CD8-positive, alpha-beta memory T cell (primary cell): ENCODE results near the gene DRD1. TPM values are rescaled to one million over a fixed set of nuclear protein-coding genes. Genes with fewer than 3 reads are reported as not detected.
A peak's percentile ranks its signal among the peaks of the same experiment; 100 is the strongest.
"Not testable (repeated sequence)": the region's sequence is repeated elsewhere in the genome, so short reads cannot be mapped to it uniquely, and the experiment has no call there.

Experiments
- CTCF ChIA-PET: fragments of 350-600 bp; sonication (Branson Sonifier 250); formaldehyde crosslinking; loops from one replicate; lab custom pipeline; 2021; ENCODE audit warnings: antibody characterized with exemption; lab: Charles Lee
- POLR2A ChIA-PET: fragments of 350-600 bp; sonication (Branson Sonifier 250); formaldehyde crosslinking; loops from one replicate; lab custom pipeline; 2021; ENCODE audit warnings: antibody characterized with exemption; lab: Charles Lee
- DNase-seq, 5 donors: peaks; one replicate each; pipeline versions ENCODE4 v3.0.0 to v3.0.0-alpha.2; 2020 to 2022; ENCODE audit warnings: mixed read lengths in 1 of 5
- H3K27ac ChIP-seq: one replicate; pipeline ENCODE4 v1.7.0; 2013; ENCODE audit warnings: low read depth, mild to moderate bottlenecking, low read length, moderate library complexity
- H3K27me3 ChIP-seq: 2 replicates; pipeline ENCODE4 v1.7.0; 2013; ENCODE audit warnings: low read length, mild to moderate bottlenecking; ENCODE audit not compliant: insufficient read depth, poor library complexity, severe bottlenecking
- H3K36me3 ChIP-seq: 2 replicates; pipeline ENCODE4 v1.7.0; 2013; ENCODE audit warnings: mild to moderate bottlenecking, low read length, moderate library complexity; ENCODE audit not compliant: insufficient read depth
- H3K4me1 ChIP-seq: 2 replicates; pipeline ENCODE4 v1.7.0; 2013; ENCODE audit warnings: mild to moderate bottlenecking, low read length, moderate library complexity; ENCODE audit not compliant: insufficient read depth
- H3K4me3 ChIP-seq: 2 replicates; pipeline ENCODE4 v1.7.0; 2013; ENCODE audit warnings: mild to moderate bottlenecking, low read length
- H3K9me3 ChIP-seq: 2 replicates; pipeline ENCODE4 v1.7.0; 2013; ENCODE audit warnings: mild to moderate bottlenecking, low read length
- H3K27ac Mint-ChIP-seq, 8 donors: one replicate each; pipeline ENCODE4 v1.8.0; 2020 to 2021; ENCODE audit warnings: mixed read lengths in 8 of 8, mild to moderate bottlenecking in 6 of 8, inconsistent platforms in 3 of 8, moderate library complexity in 3 of 8
- H3K27me3 Mint-ChIP-seq, 2 donors: one replicate each; pipeline ENCODE4 v1.8.0; 2020 to 2021; ENCODE audit warnings: mixed read lengths in 2 of 2, mild to moderate bottlenecking in 1 of 2, moderate library complexity in 1 of 2
- H3K36me3 Mint-ChIP-seq, 3 donors: one replicate each; pipeline ENCODE4 v1.8.0; 2020 to 2021; ENCODE audit warnings: mixed read lengths in 3 of 3, inconsistent platforms in 1 of 3, mild to moderate bottlenecking in 1 of 3
- H3K4me1 Mint-ChIP-seq, 3 donors: one replicate each; pipeline ENCODE4 v1.8.0; 2020 to 2021; ENCODE audit warnings: mixed read lengths in 3 of 3, inconsistent platforms in 1 of 3, mild to moderate bottlenecking in 1 of 3
- H3K4me3 Mint-ChIP-seq, 7 donors: one replicate each; pipeline ENCODE4 v1.8.0; 2020 to 2021; ENCODE audit warnings: mixed read lengths in 7 of 7, mild to moderate bottlenecking in 6 of 7, moderate library complexity in 4 of 7, inconsistent platforms in 2 of 7
- H3K9me3 Mint-ChIP-seq, 5 donors: one replicate each; pipeline ENCODE4 v1.8.0; 2020 to 2022; ENCODE audit warnings: mixed read lengths in 5 of 5, mild to moderate bottlenecking in 3 of 5, moderate library complexity in 2 of 5, inconsistent platforms in 1 of 5
- polyA plus RNA-seq: library from polyadenylated mRNA; unstranded; fragments of 300-500 nt; fragmentation: Illumina TruSeq; gene quantifications from one replicate; pipeline ENCODE4 v1.2.3, GENCODE V29; 2021
- total RNA-seq, 2 experiments: library from RNA; stranded (reverse); gene quantifications; one replicate each; pipeline ENCODE4 v1.2.3, GENCODE V29; 2021

DRD1 gene
- total and polyA plus RNA-seq, 3 experiments from 2014 or later: not detected

DNA sequence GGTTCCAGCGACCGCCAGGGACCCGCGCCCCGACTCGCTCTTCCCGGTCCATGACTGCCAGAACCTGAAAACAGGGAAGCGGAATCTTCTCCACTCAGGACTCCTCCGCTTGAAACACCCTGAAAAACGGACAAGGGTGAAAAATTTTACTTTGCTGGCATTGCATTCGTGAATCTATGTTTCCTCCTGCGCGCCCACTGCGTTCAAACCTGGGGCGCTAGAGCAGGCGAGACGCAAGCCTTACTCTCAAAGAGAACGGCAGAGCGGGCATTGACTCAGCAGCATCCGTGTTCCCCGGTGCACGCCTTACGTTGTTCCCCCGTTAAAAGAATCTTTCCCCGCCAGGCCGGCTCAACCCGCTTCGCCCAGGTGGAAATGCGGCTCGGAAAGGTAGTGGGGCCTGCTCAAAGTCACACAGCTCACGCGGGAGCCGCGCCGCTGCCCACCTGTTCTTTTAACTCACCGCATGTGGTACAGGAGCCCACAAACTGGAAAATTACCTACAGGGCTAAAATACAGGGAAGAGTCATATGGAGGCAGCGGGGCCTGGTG lies 999 bp upstream of the DRD1 start:
- H3K36me3 ChIP-seq: no peaks in the 10 kb centered on the region
- Mint-ChIP-seq H3K4me3 (peak overlapping the region in 6 of 7 donors; percentile 67 to 76 (median 70)), H3K9me3 (no peaks in the 10 kb centered on the region), H3K27me3 (peaks cover 27 to 68% of the 10 kb centered on the region in 2 donors), H3K36me3 (no peaks in the 10 kb centered on the region), H3K4me1 (peaks cover 6 to 9% (median 6%) of the 10 kb centered on the region in 3 donors), H3K27ac (peak overlapping the region in 1 of 8 donors; percentile 28)
- DNase-seq: no peak
- no peak overlapping the region for H3K4me3 ChIP-seq
- no peak overlapping the region for H3K27ac ChIP-seq
- no peaks in the 10 kb centered on the region for H3K9me3 ChIP-seq
- no peaks in the 10 kb centered on the region for H3K4me1 ChIP-seq
- POLR2A ChIA-PET: no interaction called here
- peaks cover 29% of the 10 kb centered on the region for H3K27me3 ChIP-seq
- CTCF ChIA-PET: interaction anchor here (1.3 to 1.7 kb wide), 3 partner anchors 20 to 102 kb away, joined by 3 to 5 read pairs (median 3); no protein-coding TSS in a partner anchor

DNA sequence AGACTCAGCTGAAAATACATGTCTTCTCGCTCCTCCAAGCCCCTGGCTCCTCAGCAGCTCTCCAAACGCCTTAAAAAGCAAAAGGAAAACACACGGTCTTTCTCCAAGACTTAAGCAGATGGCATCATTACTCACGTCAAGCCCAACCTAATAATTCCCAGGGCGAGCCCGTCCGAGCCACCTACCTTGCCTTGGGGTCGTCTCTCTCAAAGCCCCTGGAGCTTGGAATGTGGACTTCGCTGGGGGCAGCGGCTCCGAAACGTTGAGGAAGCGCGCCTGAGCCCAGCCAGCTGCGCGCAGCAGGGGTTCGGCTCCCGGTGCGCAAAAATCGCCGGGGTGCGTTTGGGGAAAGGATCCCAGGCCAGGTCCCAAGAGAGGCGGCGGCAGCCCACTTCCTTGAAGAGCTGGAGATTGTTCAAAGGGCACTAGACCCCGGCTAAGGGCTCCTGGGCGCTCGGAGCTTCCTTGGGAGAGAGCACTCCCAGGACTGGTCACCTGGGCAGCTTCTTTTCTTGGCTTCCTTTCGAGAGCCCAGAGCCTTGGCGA lies 395 bp downstream of the DRD1 start:
- no peaks in the 10 kb centered on the region for H3K4me1 ChIP-seq
- no peak overlapping the region for H3K4me3 ChIP-seq
- peaks cover 26 to 73% of the 10 kb centered on the region in 2 donors for H3K27me3 Mint-ChIP-seq
- CTCF ChIA-PET: interaction anchor here (0.7 to 1.4 kb wide), 5 partner anchors 11 to 103 kb away, joined by 3 to 4 read pairs (median 3); partner anchors contain the start of gene SFXN1
- peak overlapping the region in 1 of 8 donors; percentile 57 for H3K27ac Mint-ChIP-seq
- DNase-seq: no peak
- peaks cover 6 to 9% (median 6%) of the 10 kb centered on the region in 3 donors for H3K4me1 Mint-ChIP-seq
- H3K4me3 Mint-ChIP-seq: peak overlapping the region in 5 of 7 donors; percentile 15 to 44 (median 24)
- no peaks in the 10 kb centered on the region for H3K36me3 Mint-ChIP-seq
- H3K9me3 ChIP-seq: no peaks in the 10 kb centered on the region
- H3K36me3 ChIP-seq: no peaks in the 10 kb centered on the region
- POLR2A ChIA-PET: interaction anchor here (0.6 kb wide), 1 partner anchor 35 kb away, joined by 3 read pairs; the partner anchor contains the start of gene SFXN1
- peaks cover 29% of the 10 kb centered on the region for H3K27me3 ChIP-seq
- H3K27ac ChIP-seq: no peak overlapping the region
- no peaks in the 10 kb centered on the region for H3K9me3 Mint-ChIP-seq

DNA sequence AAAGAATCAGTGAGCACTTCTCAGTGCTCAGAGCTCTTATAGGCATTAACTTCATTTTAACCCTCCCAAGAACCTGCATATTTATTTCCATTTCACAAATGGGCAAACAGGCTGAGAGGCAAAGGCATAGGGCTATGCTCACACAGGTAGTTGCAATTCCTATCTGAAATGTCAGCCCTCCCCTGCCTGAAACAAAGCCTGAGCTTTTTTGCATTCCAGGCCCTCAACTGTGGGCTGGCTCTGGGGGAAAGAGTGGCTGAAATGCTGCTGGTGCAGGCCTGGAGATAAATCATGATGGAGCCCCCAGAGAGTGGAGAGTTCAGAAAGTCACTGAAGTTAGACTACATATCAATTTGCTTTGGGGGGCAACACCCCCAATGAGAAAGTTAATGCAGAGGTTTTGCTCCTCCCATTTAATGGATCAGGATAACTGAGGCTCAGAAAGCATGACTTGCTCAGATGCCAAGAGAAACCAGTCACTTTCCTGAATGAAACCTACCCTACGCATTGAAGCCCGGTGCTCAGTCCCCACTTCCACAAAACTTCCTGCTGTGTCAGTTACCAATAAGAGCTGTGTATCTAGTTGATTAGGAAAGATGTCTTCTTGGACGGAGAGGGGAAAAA lies 5.6 kb downstream of the DRD1 start:
- ChIA-PET POLR2A (no interaction called here), CTCF (no interaction called here)
- peak overlapping the region in 1 of 7 donors; percentile 25 for H3K4me3 Mint-ChIP-seq
- Histone ChIP-seq H3K4me1 (no peaks in the 10 kb centered on the region), H3K27ac (no peak overlapping the region), H3K36me3 (no peaks in the 10 kb centered on the region), H3K4me3 (no peak overlapping the region), H3K27me3 (peaks cover 9% of the 10 kb centered on the region), H3K9me3 (no peaks in the 10 kb centered on the region)
- no peaks in the 10 kb centered on the region for H3K9me3 Mint-ChIP-seq
- no peak for DNase-seq
- peaks cover 19 to 59% of the 10 kb centered on the region in 2 donors for H3K27me3 Mint-ChIP-seq
- H3K27ac Mint-ChIP-seq: no peak overlapping the region
- no peaks in the 10 kb centered on the region for H3K36me3 Mint-ChIP-seq
- H3K4me1 Mint-ChIP-seq: peaks cover 0 to 1% (median under 1%) of the 10 kb centered on the region in 3 donors

DNA sequence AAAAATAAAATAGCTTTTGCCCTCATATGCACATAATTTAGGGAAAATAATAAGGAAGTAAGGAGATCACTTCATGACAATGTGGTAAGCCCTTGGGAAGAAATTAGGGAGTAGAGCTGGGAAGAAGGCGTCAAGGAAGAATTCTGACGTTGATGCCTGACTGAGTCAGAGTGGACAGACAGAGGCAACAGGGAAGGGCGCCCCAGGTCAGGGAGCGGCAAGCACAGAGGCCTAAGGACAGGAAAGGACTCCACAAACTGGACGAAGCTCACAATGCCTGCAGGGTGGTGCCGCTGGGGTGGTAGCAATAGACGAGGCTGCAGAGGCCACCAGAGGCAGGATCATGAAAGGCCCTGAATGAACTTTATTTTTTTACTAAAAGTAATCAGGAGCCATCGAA lies 7.6 kb downstream of the DRD1 start:
- peaks cover under 1% of the 10 kb centered on the region for H3K27me3 ChIP-seq
- no peaks in the 10 kb centered on the region for H3K9me3 ChIP-seq
- no peaks in the 10 kb centered on the region for H3K36me3 ChIP-seq
- no peaks in the 10 kb centered on the region for H3K4me1 Mint-ChIP-seq
- ChIA-PET POLR2A (no interaction called here), CTCF (no interaction called here)
- DNase-seq: no peak
- no peak overlapping the region for H3K4me3 Mint-ChIP-seq
- peaks cover 10 to 39% of the 10 kb centered on the region in 2 donors for H3K27me3 Mint-ChIP-seq
- no peaks in the 10 kb centered on the region for H3K4me1 ChIP-seq
- H3K27ac ChIP-seq: no peak overlapping the region
- no peak overlapping the region for H3K4me3 ChIP-seq
- no peak overlapping the region for H3K27ac Mint-ChIP-seq
- no peaks in the 10 kb centered on the region for H3K9me3 Mint-ChIP-seq
- no peaks in the 10 kb centered on the region for H3K36me3 Mint-ChIP-seq

DNA sequence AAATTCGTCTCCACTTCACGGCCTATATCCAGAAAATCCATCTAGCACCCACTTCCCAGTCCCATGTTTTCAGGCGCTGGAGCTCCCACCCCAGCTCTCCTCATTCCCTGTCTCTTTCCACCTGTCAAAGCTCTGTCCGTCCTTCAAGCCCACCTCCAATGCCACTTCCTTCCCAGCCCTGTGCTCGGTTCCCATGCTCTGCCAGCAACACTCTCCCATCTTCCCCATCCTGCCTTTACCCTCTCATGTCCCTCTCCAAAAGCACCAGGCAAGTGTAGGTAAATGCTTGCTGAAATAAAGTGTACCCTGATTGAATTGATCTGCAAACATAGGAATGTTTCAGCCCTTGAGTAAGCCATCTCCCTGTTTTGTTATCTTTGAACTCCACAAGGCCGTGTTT lies 9.2 kb downstream of the DRD1 start:
- ChIA-PET CTCF (no interaction called here), POLR2A (no interaction called here)
- H3K36me3 Mint-ChIP-seq: no peaks in the 10 kb centered on the region
- peaks cover 15 to 28% of the 10 kb centered on the region in 2 donors for H3K27me3 Mint-ChIP-seq
- Histone ChIP-seq H3K27ac (no peak overlapping the region), H3K4me3 (no peak overlapping the region), H3K9me3 (no peaks in the 10 kb centered on the region), H3K36me3 (no peaks in the 10 kb centered on the region), H3K27me3 (no peaks in the 10 kb centered on the region), H3K4me1 (no peaks in the 10 kb centered on the region)
- H3K27ac Mint-ChIP-seq: no peak overlapping the region
- no peaks in the 10 kb centered on the region for H3K9me3 Mint-ChIP-seq
- no peaks in the 10 kb centered on the region for H3K4me1 Mint-ChIP-seq
- no peak for DNase-seq
- H3K4me3 Mint-ChIP-seq: no peak overlapping the region

DNA sequence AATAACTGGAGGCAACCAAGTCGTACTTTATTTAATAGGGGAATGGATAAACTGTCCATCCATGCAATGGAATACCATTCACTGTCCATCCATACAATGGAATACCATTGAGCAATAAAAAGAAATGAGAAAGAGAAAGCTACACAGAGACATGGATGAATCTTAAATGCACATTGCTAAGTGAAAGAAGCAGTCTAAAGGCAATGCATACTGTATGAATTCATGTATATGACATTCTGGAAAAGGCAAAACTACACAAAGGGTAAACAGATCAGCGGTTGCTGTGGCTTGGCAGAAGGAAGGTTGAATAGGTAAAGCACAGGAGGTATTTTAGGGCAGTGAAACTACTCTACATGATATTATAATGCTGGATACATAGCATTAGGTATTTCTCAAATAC lies 16.2 kb downstream of the DRD1 start:
- Histone ChIP-seq H3K36me3 (no peaks in the 10 kb centered on the region), H3K4me1 (no peaks in the 10 kb centered on the region), H3K27me3 (no peaks in the 10 kb centered on the region), H3K4me3 (no peak overlapping the region), H3K27ac (no peak overlapping the region), H3K9me3 (no peaks in the 10 kb centered on the region)
- H3K36me3 Mint-ChIP-seq: no peaks in the 10 kb centered on the region
- peaks cover 0 to 7% (median 4%) of the 10 kb centered on the region in 5 donors for H3K9me3 Mint-ChIP-seq
- ChIA-PET CTCF (no interaction called here), POLR2A (no interaction called here)
- peaks cover 19 to 48% of the 10 kb centered on the region in 2 donors for H3K27me3 Mint-ChIP-seq
- no peak overlapping the region for H3K4me3 Mint-ChIP-seq
- H3K27ac Mint-ChIP-seq: no peak overlapping the region
- DNase-seq: no peak
- no peaks in the 10 kb centered on the region for H3K4me1 Mint-ChIP-seq

DNA sequence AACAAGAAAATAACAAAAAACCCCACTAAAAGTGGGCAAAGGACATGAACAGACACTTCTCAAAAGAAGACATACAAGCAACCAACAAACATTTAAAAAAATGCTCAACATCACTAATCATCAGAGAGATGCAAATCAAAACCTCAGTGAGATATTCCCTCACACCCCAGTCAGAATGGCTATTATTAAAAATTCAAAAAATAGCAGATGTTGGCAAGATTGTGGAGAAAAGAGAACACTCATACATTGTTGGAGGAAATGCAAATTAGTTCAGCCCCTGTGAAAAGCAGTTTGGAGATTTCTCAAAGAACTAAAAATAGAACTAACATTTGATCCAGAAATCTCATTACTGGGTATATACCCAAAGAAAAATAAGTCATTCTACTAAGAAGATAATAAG lies 19.4 kb downstream of the DRD1 start:
- H3K4me3 ChIP-seq, H3K27ac ChIP-seq, CTCF ChIA-PET, H3K4me3 Mint-ChIP-seq, H3K27me3 ChIP-seq, H3K4me1 Mint-ChIP-seq, DNase-seq, H3K4me1 ChIP-seq, H3K27ac Mint-ChIP-seq, H3K9me3 ChIP-seq, POLR2A ChIA-PET, H3K36me3 Mint-ChIP-seq, H3K36me3 ChIP-seq: not testable (repeated sequence)
- Mint-ChIP-seq H3K27me3 (peaks cover 18 to 73% of the 10 kb centered on the region in 2 donors), H3K9me3 (peaks cover 2 to 11% (median 4%) of the 10 kb centered on the region in 5 donors)

DNA sequence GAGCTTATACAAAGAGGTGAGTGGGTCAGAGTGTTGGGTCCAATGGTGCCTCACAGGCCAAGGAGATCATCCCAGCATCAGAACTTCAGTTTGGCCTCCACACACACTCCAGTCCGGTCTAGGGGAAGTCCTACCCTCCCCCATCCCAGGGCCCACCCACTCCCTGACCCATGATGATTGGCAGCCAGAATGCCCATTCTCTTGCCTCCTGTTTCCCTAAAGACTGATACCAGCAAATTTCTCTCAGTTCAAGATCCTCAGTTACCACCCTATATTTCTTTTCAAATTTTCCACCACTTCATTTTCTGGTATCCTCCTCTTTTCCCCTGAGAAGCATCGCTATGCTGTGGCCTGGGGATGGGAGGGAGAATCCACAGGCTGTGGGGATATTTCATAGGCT lies 21.9 kb downstream of the DRD1 start:
- Mint-ChIP-seq H3K36me3 (peaks cover 0 to 3% (median 0%) of the 10 kb centered on the region in 3 donors), H3K9me3 (peaks cover 0 to 6% (median 0%) of the 10 kb centered on the region in 5 donors), H3K27ac (no peak overlapping the region), H3K4me1 (no peaks in the 10 kb centered on the region), H3K27me3 (peaks cover 24 to 82% of the 10 kb centered on the region in 2 donors), H3K4me3 (no peak overlapping the region)
- CTCF ChIA-PET: no interaction called here
- H3K27me3 ChIP-seq: no peaks in the 10 kb centered on the region
- no peak overlapping the region for H3K27ac ChIP-seq
- POLR2A ChIA-PET: no interaction called here
- no peak for DNase-seq
- H3K4me1 ChIP-seq: no peaks in the 10 kb centered on the region
- no peaks in the 10 kb centered on the region for H3K36me3 ChIP-seq
- no peak overlapping the region for H3K4me3 ChIP-seq
- H3K9me3 ChIP-seq: no peaks in the 10 kb centered on the region
